ENCODE measurements around the gene POU4F1.

POU4F1 gene

GRCh38 chr13:78600280-78600883 is 3.0 kb downstream of the POU4F1 start:
- TF ChIP-seq, protein P1, sequence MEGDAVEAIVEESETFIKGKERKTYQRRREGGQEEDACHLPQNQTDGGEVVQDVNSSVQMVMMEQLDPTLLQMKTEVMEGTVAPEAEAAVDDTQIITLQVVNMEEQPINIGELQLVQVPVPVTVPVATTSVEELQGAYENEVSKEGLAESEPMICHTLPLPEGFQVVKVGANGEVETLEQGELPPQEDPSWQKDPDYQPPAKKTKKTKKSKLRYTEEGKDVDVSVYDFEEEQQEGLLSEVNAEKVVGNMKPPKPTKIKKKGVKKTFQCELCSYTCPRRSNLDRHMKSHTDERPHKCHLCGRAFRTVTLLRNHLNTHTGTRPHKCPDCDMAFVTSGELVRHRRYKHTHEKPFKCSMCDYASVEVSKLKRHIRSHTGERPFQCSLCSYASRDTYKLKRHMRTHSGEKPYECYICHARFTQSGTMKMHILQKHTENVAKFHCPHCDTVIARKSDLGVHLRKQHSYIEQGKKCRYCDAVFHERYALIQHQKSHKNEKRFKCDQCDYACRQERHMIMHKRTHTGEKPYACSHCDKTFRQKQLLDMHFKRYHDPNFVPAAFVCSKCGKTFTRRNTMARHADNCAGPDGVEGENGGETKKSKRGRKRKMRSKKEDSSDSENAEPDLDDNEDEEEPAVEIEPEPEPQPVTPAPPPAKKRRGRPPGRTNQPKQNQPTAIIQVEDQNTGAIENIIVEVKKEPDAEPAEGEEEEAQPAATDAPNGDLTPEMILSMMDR (IDR thresholded peaks at IDR 0.05; ENCODE audit: borderline replicate concordance, insufficient read depth, low read depth, low read length) = no peak
- H3K4me3 ChIP-seq (ENCODE audit: low read depth, low read length) = no peak overlapping the region

- H3K4me3 ChIP-seq (ENCODE audit: low read depth, low read length) = no peak overlapping the region
- TF ChIP-seq, protein P1 (IDR thresholded peaks at IDR 0.05; ENCODE audit: borderline replicate concordance, insufficient read depth, low read depth, low read length) = no peak
These were observed 3.6 kb downstream of the POU4F1 start for GRCh38 chr13:78599645-78600279.

DNA sequence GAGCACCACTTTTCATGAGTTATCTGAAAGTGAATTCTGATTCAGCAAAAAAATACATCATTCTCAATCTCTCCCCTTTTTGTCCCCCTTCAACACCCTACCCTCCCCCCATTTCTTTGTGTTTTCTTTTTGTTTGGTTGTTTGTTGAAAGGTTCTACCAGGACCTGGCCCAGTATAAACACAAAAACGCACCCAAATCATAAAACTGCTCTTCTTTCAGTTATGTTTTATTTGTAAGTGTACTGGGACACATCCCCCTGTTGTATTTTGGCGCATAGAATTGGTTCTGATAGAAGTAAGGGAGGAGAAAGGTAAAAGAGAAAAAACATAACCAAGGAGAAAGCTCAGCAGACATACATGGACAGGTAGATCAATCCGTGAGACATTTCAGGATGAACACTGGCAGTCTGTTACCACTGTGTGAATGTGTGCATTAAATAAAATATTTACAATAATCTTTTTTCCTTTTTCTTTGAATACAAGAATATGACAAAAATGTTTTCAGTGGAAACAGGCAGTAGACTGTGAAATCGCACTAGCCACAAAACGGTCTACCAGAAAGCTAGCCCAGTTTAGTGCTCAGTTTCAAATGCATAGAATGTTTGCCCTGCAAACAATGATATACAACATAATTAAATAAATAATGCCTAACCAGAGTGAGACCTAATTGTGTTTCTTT is 4.2 kb downstream of the POU4F1 start:
- TF ChIP-seq, protein P1 (IDR thresholded peaks at IDR 0.05; ENCODE audit: borderline replicate concordance, insufficient read depth, low read depth, low read length) = no peak
- no peak overlapping the region for H3K4me3 ChIP-seq (ENCODE audit: low read depth, low read length)

DNA sequence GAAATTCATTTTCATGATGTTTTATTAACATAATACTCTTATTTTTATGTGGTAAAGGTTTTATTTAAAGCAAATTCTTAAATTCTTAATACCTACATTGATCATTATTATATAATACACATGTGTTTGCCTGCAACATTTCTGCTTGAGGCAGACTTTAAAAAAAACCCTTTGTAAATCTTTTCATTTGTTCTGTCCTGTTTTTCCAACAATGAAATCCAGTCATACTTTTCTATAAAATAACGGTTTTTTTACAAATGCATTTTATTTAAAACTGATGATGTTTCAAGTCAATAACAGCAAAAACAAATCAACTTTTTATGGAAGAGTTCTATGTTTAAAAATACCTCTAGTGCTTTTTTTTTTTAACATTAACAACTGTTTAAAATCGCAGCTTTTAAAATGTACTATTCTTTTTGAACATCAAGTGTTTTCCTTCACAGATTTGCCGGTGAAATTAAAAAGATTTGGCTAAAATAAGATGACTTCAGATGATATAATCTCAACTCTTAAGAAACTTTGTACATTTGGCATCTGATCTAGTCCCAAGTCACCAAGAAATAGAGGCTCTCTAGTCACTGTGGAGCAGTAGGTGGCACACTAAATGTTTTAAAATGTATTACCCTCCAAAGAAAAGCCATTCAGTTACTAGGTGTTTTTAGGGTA is 5.1 kb downstream of the POU4F1 start:
- H3K4me3 ChIP-seq (ENCODE audit: low read depth, low read length) = no peak overlapping the region
- TF ChIP-seq, protein P1 (IDR thresholded peaks at IDR 0.05; ENCODE audit: borderline replicate concordance, insufficient read depth, low read depth, low read length) = no peak

- no peak overlapping the region for H3K4me3 ChIP-seq (ENCODE audit: low read depth, low read length)
- TF ChIP-seq, protein P1 (IDR thresholded peaks at IDR 0.05; ENCODE audit: borderline replicate concordance, insufficient read depth, low read depth, low read length) = no peak
These were observed 5.8 kb downstream of the POU4F1 start for GRCh38 chr13:78597602-78597932.

DNA sequence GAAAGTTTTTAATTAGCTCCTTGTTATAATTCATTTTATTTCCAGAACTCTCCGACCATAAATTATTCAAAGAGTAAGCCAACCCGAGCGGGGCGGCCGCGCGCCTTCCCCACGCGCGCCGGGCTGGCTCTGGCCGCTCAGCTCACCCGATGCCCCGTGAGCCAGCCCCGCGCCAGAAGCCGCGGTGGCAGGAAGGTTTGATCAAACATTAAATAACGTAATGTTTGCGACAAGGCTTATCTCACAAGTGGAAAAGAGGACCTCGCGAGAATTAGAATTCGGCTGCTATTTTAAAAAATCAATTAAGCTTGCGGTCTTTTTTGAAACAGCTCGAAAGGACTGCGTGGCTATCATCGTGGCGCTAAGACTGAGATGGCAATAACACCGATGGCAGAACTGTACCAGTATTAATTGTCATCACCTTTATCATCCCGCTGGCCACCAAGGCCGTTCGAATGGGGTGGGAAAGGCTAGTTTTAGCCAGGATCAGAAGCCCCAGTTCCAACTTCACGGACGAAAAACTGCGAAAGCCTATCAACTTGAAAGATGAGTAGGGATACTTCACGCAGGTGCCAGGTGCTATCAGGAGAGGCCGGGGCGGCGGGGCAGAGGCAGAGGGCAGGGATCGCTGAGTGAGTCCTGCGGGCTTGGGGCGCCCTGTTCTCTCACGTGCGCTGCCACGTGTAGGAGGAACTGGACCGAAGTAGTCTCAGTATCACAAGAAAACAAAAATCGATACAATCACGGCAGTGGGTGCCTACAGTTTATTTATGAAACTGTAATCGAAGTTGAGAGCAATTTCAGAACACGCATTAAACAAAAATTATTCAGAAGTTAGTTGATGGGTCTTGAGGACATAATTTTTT is 6.4 kb downstream of the POU4F1 start:
- TF ChIP-seq, protein P1 (IDR thresholded peaks at IDR 0.05; ENCODE audit: borderline replicate concordance, insufficient read depth, low read depth, low read length) = no peak
- H3K4me3 ChIP-seq (ENCODE audit: low read depth, low read length) = no peak overlapping the region
